ENCODE results near the gene ERGIC3.

DNA sequence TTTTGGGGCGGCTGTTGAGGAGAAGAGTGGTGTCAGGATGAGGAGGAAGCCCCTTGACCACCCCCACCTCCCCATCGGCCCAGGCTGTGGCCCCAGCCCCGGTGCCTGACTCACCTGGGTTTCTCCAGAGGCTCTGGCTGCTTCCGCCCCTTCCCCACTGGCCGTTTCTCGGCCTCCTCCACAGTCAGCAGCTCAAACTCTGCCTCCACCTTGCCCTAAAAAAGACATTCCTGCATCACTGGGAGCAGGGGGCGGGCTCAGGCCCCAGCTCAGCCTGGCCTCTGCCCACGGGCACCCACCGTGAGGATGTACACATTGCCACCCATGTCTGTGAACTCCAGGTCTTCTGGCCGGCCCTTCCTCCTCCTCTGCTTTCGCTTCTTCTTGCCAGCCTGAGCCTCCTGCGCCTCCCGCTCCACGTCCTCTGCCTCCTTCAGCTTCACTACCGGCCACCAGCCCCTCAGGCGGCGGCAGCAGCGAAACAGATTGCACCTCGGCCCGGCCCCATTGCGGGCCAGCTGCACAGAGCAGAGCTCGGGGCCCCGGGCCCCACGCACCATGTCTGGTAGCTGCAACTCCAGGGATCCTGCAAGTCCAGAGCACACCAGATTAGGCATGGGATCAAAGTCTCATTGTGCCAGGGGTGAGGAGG lies 17.3 kb downstream of the ERGIC3 start:
- TF ChIP-seq POLR2A (IDR thresholded peaks at IDR 0.05) (no peak), EP300 (IDR thresholded peaks at IDR 0.05) (no peak)
- TF ChIP-seq, protein P1, sequence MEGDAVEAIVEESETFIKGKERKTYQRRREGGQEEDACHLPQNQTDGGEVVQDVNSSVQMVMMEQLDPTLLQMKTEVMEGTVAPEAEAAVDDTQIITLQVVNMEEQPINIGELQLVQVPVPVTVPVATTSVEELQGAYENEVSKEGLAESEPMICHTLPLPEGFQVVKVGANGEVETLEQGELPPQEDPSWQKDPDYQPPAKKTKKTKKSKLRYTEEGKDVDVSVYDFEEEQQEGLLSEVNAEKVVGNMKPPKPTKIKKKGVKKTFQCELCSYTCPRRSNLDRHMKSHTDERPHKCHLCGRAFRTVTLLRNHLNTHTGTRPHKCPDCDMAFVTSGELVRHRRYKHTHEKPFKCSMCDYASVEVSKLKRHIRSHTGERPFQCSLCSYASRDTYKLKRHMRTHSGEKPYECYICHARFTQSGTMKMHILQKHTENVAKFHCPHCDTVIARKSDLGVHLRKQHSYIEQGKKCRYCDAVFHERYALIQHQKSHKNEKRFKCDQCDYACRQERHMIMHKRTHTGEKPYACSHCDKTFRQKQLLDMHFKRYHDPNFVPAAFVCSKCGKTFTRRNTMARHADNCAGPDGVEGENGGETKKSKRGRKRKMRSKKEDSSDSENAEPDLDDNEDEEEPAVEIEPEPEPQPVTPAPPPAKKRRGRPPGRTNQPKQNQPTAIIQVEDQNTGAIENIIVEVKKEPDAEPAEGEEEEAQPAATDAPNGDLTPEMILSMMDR (IDR thresholded peaks at IDR 0.05) = no peak
